Cardiac fibroblast (primary cell): ENCODE data around the gene AKAP13.

Source experiments
- DNase-seq, 2 donors: peaks; one replicate each; pipeline versions ENCODE4 v3.0.0 to v3.0.0-alpha.2; 2010; ENCODE audit warnings: low read depth in 2 of 2
- H3K4me3 ChIP-seq, 2 donors: replicated peaks in 1 of 2; 1 replicate in 1 of 2; 2 replicates in 1 of 2; pipeline ENCODE4 v1.5.1; 2011; ENCODE audit warnings: low read depth in 2 of 2, low read length in 2 of 2, mild to moderate bottlenecking in 2 of 2, moderate library complexity in 1 of 2
- CTCF ChIP-seq: IDR thresholded peaks from one replicate; pipeline ENCODE4 v1.5.1; 2011; ENCODE audit warnings: low read depth, mild to moderate bottlenecking, low read length, inconsistent platforms

AKAP13 gene

GRCh38 chr15:85452436-85452835, 72.0 kb downstream of the AKAP13 start:
- no peak overlapping the region for H3K4me3 ChIP-seq
- no peak for DNase-seq
- no peak for TF ChIP-seq CTCF

- no peak for TF ChIP-seq CTCF
- no peak overlapping the region for H3K4me3 ChIP-seq
- peak in 1 of 2 donors; percentile 33 for DNase-seq
Observed at GRCh38 chr15:85453144-85453872, 72.9 kb downstream of the AKAP13 start.

- no peak overlapping the region for H3K4me3 ChIP-seq
- TF ChIP-seq CTCF = no peak
Observed at GRCh38 chr15:85454403-85454802, 74.0 kb downstream of the AKAP13 start.

GRCh38 chr15:85455891-85456290, 75.5 kb downstream of the AKAP13 start:
- no peak for DNase-seq
- no peak for TF ChIP-seq CTCF
- no peak overlapping the region for H3K4me3 ChIP-seq

More at GRCh38 chr15:85454403-85454802, 74.0 kb downstream of the AKAP13 start:
- DNase-seq = no peak

GRCh38 chr15:85456798-85457197, 76.4 kb downstream of the AKAP13 start:
- TF ChIP-seq CTCF = no peak
- DNase-seq = no peak
- H3K4me3 ChIP-seq = no peak overlapping the region

GRCh38 chr15:85457392-85457968, 77.1 kb downstream of the AKAP13 start:
- TF ChIP-seq CTCF = no peak
- no peak overlapping the region for H3K4me3 ChIP-seq
- DNase-seq = no peak

- no peak overlapping the region for H3K4me3 ChIP-seq
- TF ChIP-seq CTCF = no peak
- peak in 1 of 2 donors; percentile 54 for DNase-seq
Observed at GRCh38 chr15:85458764-85459163, 78.4 kb downstream of the AKAP13 start.
